ENCODE results near the gene HRG. TPM values are rescaled to one million over a fixed set of nuclear protein-coding genes. Genes with fewer than 3 reads are reported as not detected.

The HRG gene
- total and polyA plus RNA-seq, 2 donors (not counting 3 experiments of a cell fraction or from before 2014, with no cell fraction given), result not detected

- no peak for DNase-seq (ENCODE audit: low read depth, low spot score)
- BruUV-seq (replicated peaks), result no TSS peak
- Histone ChIP-seq H3K27ac (ENCODE audit: insufficient read depth, low read depth, low read length) (no peak overlapping the region), H2AFZ (ENCODE audit: low read depth, low read length) (no peak overlapping the region), H3K79me2 (ENCODE audit: control insufficient read depth, insufficient read depth, low read length) (no peaks in the 10 kb centered on the region), H3K9me3 (replicated peaks; ENCODE audit: control insufficient read depth, insufficient read depth, low read length) (no peaks in the 10 kb centered on the region), H3K4me1 (ENCODE audit: control insufficient read depth, extremely low read depth, insufficient read depth, low read length) (no peaks in the 10 kb centered on the region), H3K27me3 (ENCODE audit: control insufficient read depth in 2 of 2, insufficient read depth in 2 of 2, low read length in 2 of 2) (no peaks in the 10 kb centered on the region), H3K9me1 (replicated peaks; ENCODE audit: control insufficient read depth, extremely low read depth, insufficient read depth, low read length) (no peaks in the 10 kb centered on the region), H3K4me2 (ENCODE audit: insufficient read depth, low read length) (no peak overlapping the region), H3K9ac (replicated peaks; ENCODE audit: extremely low read depth, insufficient read depth, low read length) (no peak overlapping the region), H4K20me1 (replicated peaks; ENCODE audit: control insufficient read depth, extremely low read depth, insufficient read depth, low read length) (no peaks in the 10 kb centered on the region), H3K4me3 (replicated peaks in 1 of 3; ENCODE audit: insufficient read depth in 1 of 3, low read depth in 1 of 3, low read length in 3 of 3) (no peak overlapping the region), H3K36me3 (ENCODE audit: control insufficient read depth in 2 of 2, extremely low read depth in 1 of 2, insufficient read depth in 2 of 2, low read length in 2 of 2) (no peaks in the 10 kb centered on the region)
- ChIA-PET POLR2A (no interaction called here), CTCF (no interaction called here)
- TF ChIP-seq MYC (IDR thresholded peaks at IDR 0.05; ENCODE audit: low read depth, low read length) (no peak), CTCF (IDR thresholded peaks at IDR 0.05; ENCODE audit: extremely low read depth in 1 of 2, insufficient read depth in 1 of 2, low read depth in 1 of 2, low read length in 2 of 2) (no peak), POLR2A (IDR thresholded peaks at IDR 0.05; ENCODE audit: low read depth, low read length) (no peak), POLR2AphosphoS5 (IDR thresholded peaks at IDR 0.05; ENCODE audit: insufficient read depth, low read depth, low read length) (no peak), GATA2 (IDR thresholded peaks at IDR 0.05; ENCODE audit: insufficient read depth, insufficient read length, low read depth, low read length) (no peak), MAX (IDR thresholded peaks at IDR 0.05; ENCODE audit: insufficient read depth, insufficient read length) (no peak), JUN (IDR thresholded peaks at IDR 0.05; ENCODE audit: borderline replicate concordance, insufficient read depth, insufficient read length, low read depth) (no peak), EZH2 (IDR thresholded peaks at IDR 0.05; ENCODE audit: borderline replicate concordance, low read depth, low read length, severe bottlenecking) (no peak), FOS (IDR thresholded peaks at IDR 0.05; ENCODE audit: borderline replicate concordance, insufficient read depth, low read length) (no peak)
- dilution Hi-C loops (cut with MboI; ENCODE audit: extremely low pct_ligation_motif_present, low sequenced_read_pairs), result no loop called here
- intact Hi-C loops (cut with micrococcal nuclease), result no loop called here
- no peak for FAIRE-seq
These were observed 37.9 kb upstream of the HRG start for GRCh38 chr3:186627852-186628414.

Measured in endothelial cell of umbilical vein (primary cell).